Stimulated activated effector memory CD8-positive, alpha-beta T cell treated with anti-CD3 and anti-CD28 coated beads, Interleukin-12 subunit alpha, Interleukin-12 subunit beta, amount 100 ng/mL, for 72 hours (primary cell): Measurements from ENCODE around the gene UBE2V1.
A peak's percentile ranks its signal among the peaks of the same experiment; 100 is the strongest.
"Not testable (repeated sequence)": the region's sequence is repeated elsewhere in the genome, so short reads cannot be mapped to it uniquely, and the experiment has no call there.

ENCODE experiments used
- ATAC-seq: fragments of 150-1000 bp; cut with Tn5 transposase; 2 replicates; pipeline ENCODE4 v1.10.0; 2021
- DNase-seq, 2 donors: peaks; one replicate each; pipeline ENCODE4 v3.0.0; 2021 to 2022; ENCODE audit warnings: low spot score in 2 of 2
- H3K27ac Mint-ChIP-seq: one replicate; pipeline ENCODE4 v1.8.0; 2022; ENCODE audit warnings: mild to moderate bottlenecking, mixed read lengths
- H3K36me3 Mint-ChIP-seq: one replicate; pipeline ENCODE4 v1.8.0; 2022; ENCODE audit warnings: mild to moderate bottlenecking, mixed read lengths
- H3K4me1 Mint-ChIP-seq: one replicate; pipeline ENCODE4 v1.8.0; 2022; ENCODE audit warnings: mixed read lengths
- H3K4me3 Mint-ChIP-seq: one replicate; pipeline ENCODE4 v1.8.0; 2022; ENCODE audit warnings: mild to moderate bottlenecking, mixed read lengths
- H3K9me3 Mint-ChIP-seq: one replicate; pipeline ENCODE4 v1.8.0; 2022; ENCODE audit warnings: mixed read lengths

Gene UBE2V1

DNA sequence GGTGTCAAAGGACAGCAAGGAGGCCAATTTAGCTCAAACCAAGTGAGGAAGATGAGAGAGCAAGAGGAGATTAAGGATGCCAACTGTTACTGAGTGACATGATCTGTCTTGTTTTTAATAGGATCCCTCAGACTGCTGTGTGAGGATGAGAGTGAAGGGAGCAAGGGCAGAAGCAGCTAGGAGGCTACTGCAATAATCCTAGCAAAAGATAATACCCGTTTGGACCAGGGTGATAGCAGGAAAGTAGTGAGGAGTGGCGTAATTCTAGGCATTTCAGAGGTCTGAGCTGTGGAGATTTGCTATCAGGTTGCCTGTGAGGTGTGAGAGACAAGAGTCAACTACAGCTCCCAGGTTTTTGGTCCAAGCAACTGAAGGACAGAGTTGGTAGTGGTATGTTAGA is 14.7 kb downstream of the UBE2V1 start:
- Mint-ChIP-seq H3K4me3 (no peak overlapping the region), H3K27ac (peak overlapping the region; percentile 46), H3K36me3 (peaks cover 85% of the 10 kb centered on the region), H3K9me3 (no peaks in the 10 kb centered on the region), H3K4me1 (peaks cover 64% of the 10 kb centered on the region)
- no peak for ATAC-seq
- no peak for DNase-seq

DNA sequence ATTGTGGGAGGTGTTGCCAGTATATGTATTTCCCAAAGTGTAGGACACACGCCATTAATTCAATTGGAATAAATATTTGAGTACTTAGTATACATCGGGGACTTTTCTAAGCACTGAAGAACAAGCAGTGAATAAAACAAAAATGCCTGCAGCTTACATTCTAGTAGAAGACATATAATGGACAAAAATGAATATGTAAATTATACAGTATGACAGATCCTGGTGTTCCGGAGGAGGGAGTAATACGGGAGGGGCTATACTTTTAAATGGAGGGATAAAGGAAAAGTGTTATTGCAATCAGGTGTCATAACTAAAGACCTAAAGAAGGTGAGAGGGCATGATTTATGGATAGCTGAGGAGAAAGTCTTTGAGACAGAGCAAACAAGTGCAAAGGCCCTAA is 15.1 kb downstream of the UBE2V1 start:
- DNase-seq (no peak), ATAC-seq (no peak)
- H3K9me3 Mint-ChIP-seq = no peaks in the 10 kb centered on the region
- H3K27ac Mint-ChIP-seq = peak overlapping the region; percentile 46
- H3K4me1 Mint-ChIP-seq = peaks cover 63% of the 10 kb centered on the region
- H3K4me3 Mint-ChIP-seq = no peak overlapping the region
- H3K36me3 Mint-ChIP-seq = peaks cover 86% of the 10 kb centered on the region

DNA sequence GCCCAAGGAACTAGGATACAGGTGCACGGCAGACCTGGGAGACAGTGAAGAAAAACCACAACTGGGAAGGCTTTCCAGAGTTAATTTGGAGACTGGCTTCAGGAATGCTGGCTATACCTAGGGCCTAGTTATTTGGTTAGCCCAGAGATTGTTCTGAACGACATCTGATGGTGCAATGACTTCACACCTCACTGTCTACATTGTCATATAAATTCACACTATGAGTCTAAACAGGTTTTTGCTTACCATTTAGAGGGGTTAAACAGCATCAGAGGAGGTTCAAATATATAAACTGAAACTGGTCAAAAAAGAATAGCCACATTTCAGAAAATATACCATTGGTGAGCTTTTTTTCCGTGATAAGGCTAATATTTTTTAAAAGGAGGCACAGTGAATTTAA is 16.7 kb downstream of the UBE2V1 start:
- Mint-ChIP-seq H3K4me3 (no peak overlapping the region), H3K36me3 (peaks cover 86% of the 10 kb centered on the region), H3K27ac (peak overlapping the region; percentile 68), H3K9me3 (no peaks in the 10 kb centered on the region), H3K4me1 (peaks cover 62% of the 10 kb centered on the region)
- DNase-seq (no peak), ATAC-seq (peak; percentile 65)

GRCh38 chr20:50095476-50096078 is 17.4 kb downstream of the UBE2V1 start:
- no peaks in the 10 kb centered on the region for H3K9me3 Mint-ChIP-seq
- peaks cover 92% of the 10 kb centered on the region for H3K36me3 Mint-ChIP-seq
- peak overlapping the region; percentile 68 for H3K27ac Mint-ChIP-seq
- H3K4me3 Mint-ChIP-seq = no peak overlapping the region
- ATAC-seq (peak; percentile 62), DNase-seq (no peak)
- peaks cover 64% of the 10 kb centered on the region for H3K4me1 Mint-ChIP-seq

- DNase-seq (no peak), ATAC-seq (no peak)
- peak overlapping the region; percentile 68 for H3K27ac Mint-ChIP-seq
- H3K4me1 Mint-ChIP-seq = peaks cover 67% of the 10 kb centered on the region
- no peak overlapping the region for H3K4me3 Mint-ChIP-seq
- no peaks in the 10 kb centered on the region for H3K9me3 Mint-ChIP-seq
- H3K36me3 Mint-ChIP-seq = peaks cover 96% of the 10 kb centered on the region
Observed at GRCh38 chr20:50094522-50094921, 18.4 kb downstream of the UBE2V1 start.

DNA sequence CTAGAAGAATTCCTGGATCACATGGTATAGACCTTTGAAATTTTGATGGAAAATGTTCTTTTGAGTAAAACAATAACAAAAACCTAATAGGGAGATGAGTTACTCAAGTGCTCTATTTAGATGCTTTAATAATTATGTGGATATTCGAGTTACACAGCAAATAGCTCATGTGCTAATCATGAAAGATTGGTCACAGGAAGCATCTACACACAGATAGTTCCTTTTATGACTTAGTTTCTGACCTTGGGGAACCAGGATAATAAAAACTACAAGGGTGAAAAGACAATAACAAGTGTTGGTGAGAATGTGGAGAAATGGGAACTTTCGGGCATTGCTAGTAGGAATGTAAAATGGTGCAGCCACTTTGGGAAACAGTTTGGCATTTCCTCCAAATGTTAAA is 19.7 kb downstream of the UBE2V1 start:
- ATAC-seq (no peak), DNase-seq (no peak)
- Mint-ChIP-seq H3K27ac (peak overlapping the region; percentile 43), H3K9me3 (no peaks in the 10 kb centered on the region), H3K4me3 (no peak overlapping the region), H3K36me3 (peaks cover 96% of the 10 kb centered on the region), H3K4me1 (peaks cover 63% of the 10 kb centered on the region)

DNA sequence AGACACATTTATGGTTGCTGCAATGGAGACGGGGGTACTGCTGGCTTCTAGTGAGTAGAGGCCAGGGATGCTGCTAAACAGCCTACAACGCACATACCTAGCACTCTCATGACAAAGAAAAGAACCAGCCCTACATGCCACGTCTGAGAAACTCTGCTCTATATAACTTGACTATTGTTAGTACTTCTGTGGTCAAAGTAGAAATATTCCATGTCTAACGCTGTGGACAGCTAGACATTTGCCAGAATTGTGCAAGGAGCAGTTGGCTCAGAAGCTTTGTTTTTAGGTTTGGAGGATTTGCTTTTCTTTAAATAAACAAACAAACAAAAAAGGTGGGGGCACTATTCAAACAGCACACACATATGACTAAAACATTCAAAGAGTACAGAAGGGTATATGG is 20.5 kb downstream of the UBE2V1 start:
- ATAC-seq (no peak), DNase-seq (no peak)
- Mint-ChIP-seq H3K36me3 (peaks cover 96% of the 10 kb centered on the region), H3K4me1 (peaks cover 55% of the 10 kb centered on the region), H3K27ac (peak overlapping the region; percentile 69), H3K4me3 (no peak overlapping the region), H3K9me3 (no peaks in the 10 kb centered on the region)

- Mint-ChIP-seq H3K4me3 (no peak overlapping the region), H3K36me3 (peaks cover 93% of the 10 kb centered on the region), H3K27ac (peak overlapping the region; percentile 40), H3K4me1 (peaks cover 46% of the 10 kb centered on the region), H3K9me3 (no peaks in the 10 kb centered on the region)
- DNase-seq = no peak
- ATAC-seq = no peak
Observed at GRCh38 chr20:50089787-50090177, 23.2 kb downstream of the UBE2V1 start.

DNA sequence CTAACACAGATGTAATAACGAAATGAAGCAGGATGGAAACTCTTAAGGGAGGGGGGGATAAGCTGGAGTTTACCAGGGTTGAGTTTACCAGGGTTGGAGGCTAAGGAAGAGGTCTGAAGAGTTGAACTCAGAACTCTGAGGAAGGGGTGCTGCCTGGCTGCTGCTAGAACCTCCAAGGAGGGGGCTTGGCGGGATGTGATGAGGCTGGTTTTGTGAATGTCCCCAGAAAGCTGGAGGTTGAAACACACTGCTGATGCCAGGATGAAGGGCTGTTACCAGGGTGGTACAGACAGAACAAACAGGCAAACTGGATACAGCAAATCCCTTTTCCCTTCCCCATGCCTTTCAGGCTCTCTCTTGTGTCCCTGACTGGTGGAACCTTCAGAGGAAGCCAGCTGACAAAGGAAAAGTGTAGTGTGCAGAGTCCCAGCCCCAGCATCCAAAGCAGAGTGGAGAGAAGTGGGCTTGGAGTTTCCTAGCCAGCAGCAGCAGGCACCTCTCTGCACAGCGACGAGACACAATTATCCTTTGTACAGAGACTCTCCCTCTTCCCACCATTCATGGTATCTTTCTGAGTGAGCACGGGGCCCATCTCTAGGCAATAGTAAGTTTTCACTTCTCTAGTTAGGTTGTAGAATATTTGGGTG is 23.7 kb downstream of the UBE2V1 start:
- Mint-ChIP-seq H3K4me3 (no peak overlapping the region), H3K4me1 (peaks cover 49% of the 10 kb centered on the region), H3K9me3 (no peaks in the 10 kb centered on the region), H3K27ac (peak overlapping the region; percentile 40), H3K36me3 (peaks cover 93% of the 10 kb centered on the region)
- ATAC-seq (no peak), DNase-seq (no peak)

GRCh38 chr20:50088022-50088421 is 24.9 kb downstream of the UBE2V1 start:
- Mint-ChIP-seq H3K4me1 (peaks cover 49% of the 10 kb centered on the region), H3K9me3 (no peaks in the 10 kb centered on the region), H3K27ac (no peak overlapping the region), H3K4me3 (no peak overlapping the region), H3K36me3 (peaks cover 93% of the 10 kb centered on the region)
- DNase-seq (no peak), ATAC-seq (no peak)

- Mint-ChIP-seq H3K9me3 (no peaks in the 10 kb centered on the region), H3K36me3 (peaks cover 93% of the 10 kb centered on the region), H3K4me3 (peak overlapping the region; percentile 50), H3K4me1 (peaks cover 41% of the 10 kb centered on the region), H3K27ac (peak overlapping the region; percentile 41)
- DNase-seq (peak in 1 of 2 donors; percentile 15), ATAC-seq (peak; percentile 74)
Observed at GRCh38 chr20:50085481-50086365, 27.2 kb downstream of the UBE2V1 start.

GRCh38 chr20:50085146-50085480 is 27.8 kb downstream of the UBE2V1 start:
- H3K4me3 Mint-ChIP-seq = peak overlapping the region; percentile 50
- peaks cover 35% of the 10 kb centered on the region for H3K4me1 Mint-ChIP-seq
- peaks cover 93% of the 10 kb centered on the region for H3K36me3 Mint-ChIP-seq
- DNase-seq (no peak), ATAC-seq (no peak)
- no peaks in the 10 kb centered on the region for H3K9me3 Mint-ChIP-seq
- peak overlapping the region; percentile 41 for H3K27ac Mint-ChIP-seq

DNA sequence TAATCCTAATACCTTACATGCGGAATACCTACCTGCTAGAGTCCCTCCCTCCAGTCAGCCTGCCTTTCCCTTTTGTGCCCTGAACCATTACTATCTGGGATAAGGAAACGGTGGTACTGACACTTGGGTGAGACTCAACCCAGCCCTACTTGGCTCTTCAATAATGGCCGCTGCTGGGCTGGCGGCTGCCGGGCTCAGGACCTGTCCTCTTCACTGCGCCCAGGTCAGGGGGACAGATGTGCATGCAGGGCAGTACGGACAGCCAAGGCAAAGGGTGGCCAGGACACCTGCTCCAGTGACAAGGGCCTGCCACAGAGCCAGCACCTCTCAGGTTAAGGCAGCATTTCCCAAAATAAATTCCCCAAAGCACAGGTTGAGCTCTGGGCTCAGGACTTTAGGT is 29.9 kb downstream of the UBE2V1 start:
- ATAC-seq (no peak), DNase-seq (no peak)
- peaks cover 25% of the 10 kb centered on the region for H3K4me1 Mint-ChIP-seq
- H3K27ac Mint-ChIP-seq = no peak overlapping the region
- H3K36me3 Mint-ChIP-seq = peaks cover 82% of the 10 kb centered on the region
- no peaks in the 10 kb centered on the region for H3K9me3 Mint-ChIP-seq
- no peak overlapping the region for H3K4me3 Mint-ChIP-seq

DNA sequence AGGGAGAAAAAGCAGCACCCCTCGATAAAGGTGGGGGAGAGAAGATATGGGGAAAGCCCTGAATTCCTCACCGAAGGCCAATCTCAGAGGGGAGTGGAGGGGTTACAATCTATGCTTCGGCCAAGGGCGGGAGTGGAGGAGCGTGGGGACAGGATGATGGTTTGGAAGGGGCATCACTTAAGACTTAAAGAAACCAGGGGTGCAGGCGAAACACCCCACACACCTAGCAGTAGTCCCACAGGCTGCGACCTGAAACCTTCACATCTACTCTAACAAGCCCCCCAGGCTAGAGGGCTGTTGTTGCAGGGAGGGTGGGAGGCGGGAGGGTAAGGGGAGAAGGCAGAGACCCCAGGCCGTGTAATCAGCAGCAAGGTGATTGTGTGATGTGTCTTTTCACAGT is 30.9 kb downstream of the UBE2V1 start:
- not testable (repeated sequence) for H3K4me3 Mint-ChIP-seq, DNase-seq, H3K9me3 Mint-ChIP-seq, ATAC-seq
- Mint-ChIP-seq H3K27ac (peak overlapping the region; percentile 54), H3K36me3 (peaks cover 72% of the 10 kb centered on the region), H3K4me1 (peaks cover 26% of the 10 kb centered on the region)

DNA sequence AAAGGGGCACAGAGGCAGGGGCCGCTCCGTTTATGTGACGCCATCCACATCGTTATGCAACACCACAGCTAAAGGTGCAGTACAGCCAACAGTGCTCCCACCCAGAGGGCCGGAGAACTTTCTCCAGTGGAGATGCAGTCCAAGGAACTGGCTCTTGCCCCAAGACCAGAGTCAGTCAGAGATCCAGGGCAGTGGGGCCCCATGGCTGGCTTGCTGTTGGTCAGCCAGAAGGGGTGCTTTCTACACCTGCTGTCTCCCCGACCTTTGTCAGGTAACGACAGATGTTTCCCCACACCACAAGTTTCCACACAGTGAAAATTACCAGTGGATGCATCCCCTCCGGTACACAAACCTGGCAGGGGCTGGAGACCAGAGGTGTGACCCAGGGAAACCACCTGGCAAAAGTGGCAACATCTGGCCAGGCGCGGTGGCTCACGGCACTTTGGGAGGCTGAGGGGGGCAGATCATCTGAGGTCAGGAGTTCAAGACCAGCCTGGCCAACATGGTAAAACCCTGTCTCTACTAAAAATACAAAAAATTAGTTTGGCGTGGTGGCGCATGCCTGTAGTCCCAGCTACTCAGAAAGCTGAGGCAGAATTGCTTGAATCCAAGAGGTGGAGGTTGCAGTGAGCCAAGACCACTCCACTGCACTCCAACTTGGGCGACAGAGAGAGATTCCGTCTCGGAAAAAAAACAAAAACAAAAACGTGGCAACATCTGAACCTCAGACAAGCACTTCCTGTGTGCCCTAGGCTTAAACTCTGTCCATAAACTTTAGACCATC is 34.9 kb downstream of the UBE2V1 start:
- Mint-ChIP-seq H3K4me1 (peaks cover 15% of the 10 kb centered on the region), H3K27ac (no peak overlapping the region), H3K4me3 (no peak overlapping the region), H3K9me3 (no peaks in the 10 kb centered on the region), H3K36me3 (peaks cover 35% of the 10 kb centered on the region)
- no peak for ATAC-seq
- no peak for DNase-seq
